Neural crest cell (in vitro differentiated cells): Measurements from ENCODE around the gene L3MBTL2. TPM values are rescaled to one million over a fixed set of nuclear protein-coding genes. Genes with fewer than 3 reads are reported as not detected.

Experiments
- DNase-seq: peaks from one replicate; pipeline ENCODE4 v3.0.0; 2021; ENCODE audit warnings: low read depth, mixed read lengths, low spot score
- H3K27ac Mint-ChIP-seq: one replicate; pipeline ENCODE4 v1.8.0; 2021; ENCODE audit warnings: mild to moderate bottlenecking, mixed read lengths; ENCODE audit not compliant: unreplicated experiment
- H3K27me3 Mint-ChIP-seq: 2 replicates; pipeline ENCODE4 v1.8.0; 2021; ENCODE audit warnings: low read depth, mild to moderate bottlenecking, mixed read lengths
- H3K36me3 Mint-ChIP-seq: 2 replicates; pipeline ENCODE4 v1.8.0; 2021; ENCODE audit warnings: low read depth, mild to moderate bottlenecking, mixed read lengths
- H3K4me1 Mint-ChIP-seq: 2 replicates; pipeline ENCODE4 v1.8.0; 2021; ENCODE audit warnings: mixed read lengths
- H3K4me3 Mint-ChIP-seq: one replicate; pipeline ENCODE4 v1.8.0; 2021; ENCODE audit warnings: mild to moderate bottlenecking, mixed read lengths
- H3K9me3 Mint-ChIP-seq: 2 replicates; pipeline ENCODE4 v1.8.0; 2021; ENCODE audit warnings: mixed read lengths
- total RNA-seq: library from RNA; stranded (reverse); gene quantifications from 2 replicates; pipeline ENCODE4 v1.2.1, GENCODE V29; 2021
- TF ChIP-seq, protein P1 (sequence below): fragments of 200-600 bp; sonication (generic); conservative IDR thresholded peaks from 2 replicates; pipeline ENCODE4 v1.5.0; 2021; ENCODE audit warnings: antibody characterized with exemption, mild to moderate bottlenecking

Gene L3MBTL2
- total RNA-seq, 1 donor from 2014 or later: 32.3 TPM

DNA sequence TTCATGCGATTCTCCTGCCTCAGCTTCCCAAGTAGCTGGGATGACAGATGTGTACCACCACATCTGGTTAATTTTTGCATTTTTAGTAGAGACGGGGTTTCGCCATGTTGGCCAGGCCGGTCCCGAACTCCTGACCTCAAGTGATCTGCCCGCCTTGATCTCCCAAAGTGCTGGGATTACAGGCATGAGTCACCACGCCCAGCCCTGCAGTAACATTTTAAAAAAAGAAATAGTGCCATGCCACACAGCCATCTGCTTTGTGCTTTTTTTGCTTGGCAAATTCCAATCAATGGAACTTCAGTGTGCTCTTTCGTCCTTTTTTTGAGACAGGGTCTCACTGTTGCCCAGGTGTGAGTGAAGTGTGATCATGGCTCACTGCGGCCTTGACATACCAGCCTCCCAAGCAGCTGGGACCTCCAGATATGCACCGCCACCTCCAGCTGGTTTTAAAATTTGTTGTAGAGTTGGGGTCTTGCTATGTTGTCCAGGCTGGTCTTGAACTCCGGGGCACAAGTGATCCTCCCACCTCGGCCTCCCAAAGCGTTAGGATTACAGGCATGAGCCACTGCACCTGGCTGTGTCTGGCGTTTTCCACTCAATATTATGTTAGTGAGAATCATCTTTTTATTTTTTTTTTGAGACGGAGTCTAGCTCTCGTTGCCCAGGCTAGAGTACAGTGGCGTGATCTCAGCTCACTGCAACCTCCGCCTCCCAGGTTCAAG is 37.4 kb downstream of the L3MBTL2 start:
- H3K36me3 Mint-ChIP-seq: peaks cover under 1% of the 10 kb centered on the region
- H3K27me3 Mint-ChIP-seq: no peaks in the 10 kb centered on the region
- H3K9me3 Mint-ChIP-seq: no peaks in the 10 kb centered on the region
- peaks cover 9% of the 10 kb centered on the region for H3K4me1 Mint-ChIP-seq
- H3K27ac Mint-ChIP-seq: no peak overlapping the region
- no peak for DNase-seq
- no peak overlapping the region for H3K4me3 Mint-ChIP-seq
- TF ChIP-seq, protein P1, sequence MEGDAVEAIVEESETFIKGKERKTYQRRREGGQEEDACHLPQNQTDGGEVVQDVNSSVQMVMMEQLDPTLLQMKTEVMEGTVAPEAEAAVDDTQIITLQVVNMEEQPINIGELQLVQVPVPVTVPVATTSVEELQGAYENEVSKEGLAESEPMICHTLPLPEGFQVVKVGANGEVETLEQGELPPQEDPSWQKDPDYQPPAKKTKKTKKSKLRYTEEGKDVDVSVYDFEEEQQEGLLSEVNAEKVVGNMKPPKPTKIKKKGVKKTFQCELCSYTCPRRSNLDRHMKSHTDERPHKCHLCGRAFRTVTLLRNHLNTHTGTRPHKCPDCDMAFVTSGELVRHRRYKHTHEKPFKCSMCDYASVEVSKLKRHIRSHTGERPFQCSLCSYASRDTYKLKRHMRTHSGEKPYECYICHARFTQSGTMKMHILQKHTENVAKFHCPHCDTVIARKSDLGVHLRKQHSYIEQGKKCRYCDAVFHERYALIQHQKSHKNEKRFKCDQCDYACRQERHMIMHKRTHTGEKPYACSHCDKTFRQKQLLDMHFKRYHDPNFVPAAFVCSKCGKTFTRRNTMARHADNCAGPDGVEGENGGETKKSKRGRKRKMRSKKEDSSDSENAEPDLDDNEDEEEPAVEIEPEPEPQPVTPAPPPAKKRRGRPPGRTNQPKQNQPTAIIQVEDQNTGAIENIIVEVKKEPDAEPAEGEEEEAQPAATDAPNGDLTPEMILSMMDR: no peak

DNA sequence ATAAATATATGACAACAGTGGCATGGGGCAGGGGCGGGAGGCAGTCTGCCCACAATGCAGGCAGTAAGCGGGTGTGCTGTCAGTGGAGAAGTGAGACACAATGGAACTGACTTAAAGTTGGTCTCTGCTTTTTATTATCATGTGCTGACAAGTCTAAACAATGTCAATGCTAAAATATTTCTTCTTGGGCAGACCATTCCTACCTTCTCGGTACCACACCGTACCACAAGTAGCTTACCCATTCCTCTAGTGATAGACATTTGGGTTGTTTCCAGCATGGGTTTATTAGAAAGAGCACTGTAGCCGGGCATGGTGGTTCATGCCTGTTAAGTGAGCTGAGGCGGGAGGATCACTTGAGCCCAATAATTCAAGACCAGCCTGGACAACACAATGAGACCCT is 38.2 kb downstream of the L3MBTL2 start:
- H3K9me3 Mint-ChIP-seq: no peaks in the 10 kb centered on the region
- TF ChIP-seq, protein P1: no peak
- no peak overlapping the region for H3K27ac Mint-ChIP-seq
- no peaks in the 10 kb centered on the region for H3K27me3 Mint-ChIP-seq
- no peak overlapping the region for H3K4me3 Mint-ChIP-seq
- peaks cover 4% of the 10 kb centered on the region for H3K36me3 Mint-ChIP-seq
- no peak for DNase-seq
- H3K4me1 Mint-ChIP-seq: peaks cover 9% of the 10 kb centered on the region

DNA sequence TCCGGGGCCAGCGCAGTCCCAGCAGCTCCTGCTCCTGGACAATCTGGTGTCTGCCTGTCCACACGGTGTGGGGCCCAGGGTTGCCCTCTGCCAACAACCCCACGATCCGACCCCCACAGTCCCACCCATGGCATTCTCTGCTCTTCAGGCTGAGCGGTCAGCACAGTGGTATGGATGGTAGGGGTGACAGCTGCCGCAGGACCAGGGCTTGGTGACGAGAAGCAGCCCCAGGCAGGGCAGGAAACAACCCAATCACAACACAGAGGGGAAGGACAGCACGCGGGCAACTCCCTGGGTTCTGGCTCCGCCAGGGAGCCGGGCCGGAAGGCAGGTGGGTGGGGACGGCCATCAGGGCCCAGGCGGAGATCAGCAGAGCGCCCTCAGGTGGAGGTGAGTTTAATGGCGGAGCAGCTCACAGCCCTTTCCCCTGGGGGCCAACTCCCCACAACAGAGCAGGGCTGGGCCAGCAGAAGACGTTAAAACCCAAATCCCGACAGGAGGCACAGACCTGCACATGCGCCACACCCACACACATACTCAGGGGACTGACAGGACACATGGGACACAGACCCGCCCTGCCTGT is 40.9 kb downstream of the L3MBTL2 start:
- DNase-seq: no peak
- H3K4me1 Mint-ChIP-seq: no peaks in the 10 kb centered on the region
- H3K4me3 Mint-ChIP-seq: no peak overlapping the region
- no peaks in the 10 kb centered on the region for H3K9me3 Mint-ChIP-seq
- no peaks in the 10 kb centered on the region for H3K27me3 Mint-ChIP-seq
- no peak overlapping the region for H3K27ac Mint-ChIP-seq
- H3K36me3 Mint-ChIP-seq: peaks cover 4% of the 10 kb centered on the region
- TF ChIP-seq, protein P1: no peak

DNA sequence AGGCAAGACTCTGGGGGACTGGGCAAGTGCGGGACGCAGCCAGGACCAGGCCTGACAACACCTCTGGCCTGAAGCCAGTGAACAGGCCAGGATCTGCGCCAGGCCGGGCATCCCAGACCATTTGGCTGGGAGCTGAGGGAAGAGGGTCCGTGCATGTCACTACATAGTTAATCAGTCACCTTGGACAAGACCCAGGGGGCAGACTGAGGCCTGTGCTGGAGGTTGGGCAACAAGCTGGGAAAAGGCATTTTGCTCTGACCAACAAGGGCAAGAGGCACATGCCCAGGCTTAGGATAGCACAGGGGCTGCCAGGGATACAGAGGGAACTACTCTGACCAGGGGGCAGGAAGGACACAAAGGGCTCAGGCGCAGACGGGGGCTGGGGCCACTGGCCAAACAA is 42.6 kb downstream of the L3MBTL2 start:
- TF ChIP-seq, protein P1: no peak
- H3K4me1 Mint-ChIP-seq: no peaks in the 10 kb centered on the region
- H3K36me3 Mint-ChIP-seq: peaks cover 4% of the 10 kb centered on the region
- H3K4me3 Mint-ChIP-seq: no peak overlapping the region
- DNase-seq: no peak
- H3K9me3 Mint-ChIP-seq: no peaks in the 10 kb centered on the region
- H3K27me3 Mint-ChIP-seq: no peaks in the 10 kb centered on the region
- H3K27ac Mint-ChIP-seq: no peak overlapping the region

DNA sequence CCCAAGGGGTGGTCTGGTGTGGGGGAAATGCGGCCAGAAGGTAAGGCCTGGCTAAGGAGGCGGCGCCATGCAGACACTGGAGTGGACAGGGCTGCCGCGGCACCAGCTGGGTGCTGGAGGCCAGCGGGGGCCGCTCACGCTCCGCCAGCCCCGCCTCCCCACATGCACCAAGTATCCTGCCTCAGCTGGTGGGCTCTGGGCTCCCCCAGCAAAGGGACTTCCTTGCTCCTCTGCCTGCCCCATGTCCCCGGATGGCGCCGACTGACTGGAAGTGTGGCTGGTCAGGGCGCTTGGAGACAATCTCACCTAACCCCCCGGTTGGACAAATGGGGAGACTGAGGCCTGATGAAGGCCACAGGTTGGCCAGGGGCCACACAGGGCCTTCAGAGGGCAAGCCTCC is 43.2 kb downstream of the L3MBTL2 start:
- Mint-ChIP-seq H3K9me3 (no peaks in the 10 kb centered on the region), H3K36me3 (peaks cover 4% of the 10 kb centered on the region), H3K27me3 (no peaks in the 10 kb centered on the region), H3K27ac (no peak overlapping the region), H3K4me1 (no peaks in the 10 kb centered on the region), H3K4me3 (no peak overlapping the region)
- TF ChIP-seq, protein P1: no peak
- no peak for DNase-seq
